Panc1 (cell line): ENCODE results near the gene NCLN. TPM values are rescaled to one million over a fixed set of nuclear protein-coding genes. Genes with fewer than 3 reads are reported as not detected.

Source experiments
- ATAC-seq: fragments of 200-7000 bp; cut with Tn5 transposase; 2 replicates; pipeline ENCODE4 v1.9.1; 2020; ENCODE audit warnings: mild to moderate bottlenecking, moderate library complexity
- BruUV-seq: library from RNA; stranded (reverse); fragments of 400-500 nt; replicated peaks from 2 replicates; lab custom pipeline; 2021; lab: Mats Ljungman, UMichigan
- CTCF ChIA-PET: fragments of 300-600 bp; sonication (Branson Sonifier 250); formaldehyde crosslinking; loops from one replicate; lab custom pipeline; 2022; ENCODE audit warnings: antibody characterized with exemption; lab: Charles Lee
- POLR2A ChIA-PET: fragments of 300-600 bp; sonication (Branson Sonifier 250); formaldehyde crosslinking; loops from one replicate; lab custom pipeline; 2022; ENCODE audit warnings: antibody characterized with exemption; lab: Charles Lee
- DNase-seq: peaks from one replicate; pipeline ENCODE4 v3.0.0-alpha.2; 2010; ENCODE audit warnings: low read depth, low spot score
- H3K27ac ChIP-seq: 2 replicates; pipeline ENCODE4 v1.5.1; 2011; ENCODE audit warnings: mild to moderate bottlenecking, low read length, inconsistent platforms
- H3K27me3 ChIP-seq: fragments of 200-500 bp; sonication (Bioruptor generic); 2 replicates; pipeline ENCODE4 v1.6.0; 2014; ENCODE audit warnings: low read length, inconsistent platforms; ENCODE audit not compliant: control insufficient read depth, insufficient read depth
- H3K36me3 ChIP-seq: fragments of 200-500 bp; sonication (Bioruptor generic); 2 replicates; pipeline ENCODE4 v1.5.1; 2014; ENCODE audit warnings: inconsistent platforms, mild to moderate bottlenecking, low read length, moderate library complexity; ENCODE audit not compliant: control insufficient read depth, insufficient read depth
- H3K4me1 ChIP-seq: 2 replicates; pipeline ENCODE4 v1.5.1; 2011; ENCODE audit warnings: inconsistent platforms, mild to moderate bottlenecking, low read length, moderate library complexity; ENCODE audit not compliant: control insufficient read depth, insufficient read depth
- H3K4me3 ChIP-seq, 2 experiments: 2 replicates each; pipeline ENCODE4 v1.5.1; 2011 to 2012; ENCODE audit warnings: low read depth in 2 of 2, low read length in 2 of 2, mild to moderate bottlenecking in 2 of 2, inconsistent platforms in 1 of 2, moderate library complexity in 1 of 2
- H3K9me3 ChIP-seq: fragments of 200-500 bp; sonication (Bioruptor generic); 2 replicates; pipeline ENCODE4 v1.5.1; 2014; ENCODE audit warnings: low read depth, mild to moderate bottlenecking, inconsistent platforms, low read length, moderate library complexity; ENCODE audit not compliant: control insufficient read depth, insufficient read depth
- POLR2AphosphoS5 ChIP-seq: IDR thresholded peaks from 2 replicates; pipeline ENCODE4 v1.6.1; 2012; ENCODE audit warnings: mild to moderate bottlenecking, low read depth, low read length, moderate library complexity
- SIN3A ChIP-seq: IDR thresholded peaks from 2 replicates; pipeline ENCODE4 v1.6.1; 2012; ENCODE audit warnings: low read depth, mild to moderate bottlenecking, low read length, moderate library complexity, borderline replicate concordance; ENCODE audit not compliant: insufficient read depth
- TCF7L2 ChIP-seq: IDR thresholded peaks from 2 replicates; pipeline ENCODE4 v1.6.1; 2011; ENCODE audit warnings: mild to moderate bottlenecking, low read depth, low read length, inconsistent platforms
- in situ Hi-C: cut with HindIII; loops from 2 replicates; pipeline ENCODE4 v1.10.0; 2016; ENCODE audit warnings: low sequenced_read_pairs, low pct_unique_long_range_greater_than_20kb
- intact Hi-C: fragments of 100-400 bp; cut with micrococcal nuclease; formaldehyde crosslinking; loops from one replicate; pipeline ENCODE4 v1.10.0; 2022; ENCODE audit not compliant: unreplicated experiment
- total RNA-seq: library from RNA; stranded (reverse); gene quantifications from one replicate; pipeline ENCODE4 v1.2.1, GENCODE V29; 2021; ENCODE audit not compliant: unreplicated experiment
- TF ChIP-seq, protein P1 (sequence below), 2 experiments: IDR thresholded peaks; 2 replicates each; pipeline ENCODE4 v1.6.1; 2011 to 2012; ENCODE audit warnings: low read depth in 2 of 2, control low read depth in 1 of 2, low read length in 1 of 2, mild to moderate bottlenecking in 1 of 2, moderate library complexity in 1 of 2; ENCODE audit not compliant: insufficient read depth in 1 of 2
- TF ChIP-seq, protein P2 (sequence below): fragments of 450-650 bp; IDR thresholded peaks from 2 replicates; pipeline ENCODE4 v1.5.1; 2017; ENCODE audit warnings: mild to moderate bottlenecking

NCLN gene
- total RNA-seq, 1 experiment from 2014 or later: 132 TPM

DNA sequence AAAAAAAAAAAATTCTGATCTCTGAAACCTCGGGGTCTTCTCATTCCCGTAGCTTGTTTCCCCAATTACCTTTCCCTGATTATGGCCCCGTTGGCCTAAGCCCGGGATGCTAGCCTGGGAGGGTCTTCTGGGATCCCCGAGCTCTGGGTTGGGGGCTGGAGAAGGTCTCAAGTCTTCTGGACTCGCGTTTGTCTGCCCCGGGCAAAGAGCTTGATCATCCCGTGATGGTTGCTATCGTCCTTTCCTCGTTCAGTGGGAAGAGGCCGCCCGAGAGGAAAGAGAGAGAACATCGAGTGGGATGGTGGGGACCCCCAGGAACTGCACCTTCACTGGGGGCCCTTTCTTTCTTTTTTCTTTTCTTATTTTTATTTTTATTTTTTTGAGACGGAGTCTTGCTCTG lies 47.5 kb upstream of the NCLN start:
- in situ Hi-C loops (no loop called here), intact Hi-C loops (no loop called here)
- CTCF ChIA-PET: no interaction called here
- ATAC-seq (no peak), DNase-seq (no peak)
- Histone ChIP-seq H3K4me3 (no peak overlapping the region), H3K27ac (no peak overlapping the region), H3K4me1 (peaks cover 6% of the 10 kb centered on the region), H3K9me3 (no peaks in the 10 kb centered on the region), H3K27me3 (no peaks in the 10 kb centered on the region), H3K36me3 (no peaks in the 10 kb centered on the region)
- POLR2A ChIA-PET: interaction anchor here (0.7 kb wide), 1 partner anchor 22 kb away, joined by 5 read pairs; no protein-coding TSS in a partner anchor
- TF ChIP-seq, protein P1, sequence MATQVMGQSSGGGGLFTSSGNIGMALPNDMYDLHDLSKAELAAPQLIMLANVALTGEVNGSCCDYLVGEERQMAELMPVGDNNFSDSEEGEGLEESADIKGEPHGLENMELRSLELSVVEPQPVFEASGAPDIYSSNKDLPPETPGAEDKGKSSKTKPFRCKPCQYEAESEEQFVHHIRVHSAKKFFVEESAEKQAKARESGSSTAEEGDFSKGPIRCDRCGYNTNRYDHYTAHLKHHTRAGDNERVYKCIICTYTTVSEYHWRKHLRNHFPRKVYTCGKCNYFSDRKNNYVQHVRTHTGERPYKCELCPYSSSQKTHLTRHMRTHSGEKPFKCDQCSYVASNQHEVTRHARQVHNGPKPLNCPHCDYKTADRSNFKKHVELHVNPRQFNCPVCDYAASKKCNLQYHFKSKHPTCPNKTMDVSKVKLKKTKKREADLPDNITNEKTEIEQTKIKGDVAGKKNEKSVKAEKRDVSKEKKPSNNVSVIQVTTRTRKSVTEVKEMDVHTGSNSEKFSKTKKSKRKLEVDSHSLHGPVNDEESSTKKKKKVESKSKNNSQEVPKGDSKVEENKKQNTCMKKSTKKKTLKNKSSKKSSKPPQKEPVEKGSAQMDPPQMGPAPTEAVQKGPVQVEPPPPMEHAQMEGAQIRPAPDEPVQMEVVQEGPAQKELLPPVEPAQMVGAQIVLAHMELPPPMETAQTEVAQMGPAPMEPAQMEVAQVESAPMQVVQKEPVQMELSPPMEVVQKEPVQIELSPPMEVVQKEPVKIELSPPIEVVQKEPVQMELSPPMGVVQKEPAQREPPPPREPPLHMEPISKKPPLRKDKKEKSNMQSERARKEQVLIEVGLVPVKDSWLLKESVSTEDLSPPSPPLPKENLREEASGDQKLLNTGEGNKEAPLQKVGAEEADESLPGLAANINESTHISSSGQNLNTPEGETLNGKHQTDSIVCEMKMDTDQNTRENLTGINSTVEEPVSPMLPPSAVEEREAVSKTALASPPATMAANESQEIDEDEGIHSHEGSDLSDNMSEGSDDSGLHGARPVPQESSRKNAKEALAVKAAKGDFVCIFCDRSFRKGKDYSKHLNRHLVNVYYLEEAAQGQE (IDR thresholded peaks at IDR 0.05; ENCODE audit: insufficient read depth in 1 of 2, low read depth in 2 of 2, low read length in 1 of 2): no peak
- no peak for TF ChIP-seq SIN3A
- TF ChIP-seq, protein P2, sequence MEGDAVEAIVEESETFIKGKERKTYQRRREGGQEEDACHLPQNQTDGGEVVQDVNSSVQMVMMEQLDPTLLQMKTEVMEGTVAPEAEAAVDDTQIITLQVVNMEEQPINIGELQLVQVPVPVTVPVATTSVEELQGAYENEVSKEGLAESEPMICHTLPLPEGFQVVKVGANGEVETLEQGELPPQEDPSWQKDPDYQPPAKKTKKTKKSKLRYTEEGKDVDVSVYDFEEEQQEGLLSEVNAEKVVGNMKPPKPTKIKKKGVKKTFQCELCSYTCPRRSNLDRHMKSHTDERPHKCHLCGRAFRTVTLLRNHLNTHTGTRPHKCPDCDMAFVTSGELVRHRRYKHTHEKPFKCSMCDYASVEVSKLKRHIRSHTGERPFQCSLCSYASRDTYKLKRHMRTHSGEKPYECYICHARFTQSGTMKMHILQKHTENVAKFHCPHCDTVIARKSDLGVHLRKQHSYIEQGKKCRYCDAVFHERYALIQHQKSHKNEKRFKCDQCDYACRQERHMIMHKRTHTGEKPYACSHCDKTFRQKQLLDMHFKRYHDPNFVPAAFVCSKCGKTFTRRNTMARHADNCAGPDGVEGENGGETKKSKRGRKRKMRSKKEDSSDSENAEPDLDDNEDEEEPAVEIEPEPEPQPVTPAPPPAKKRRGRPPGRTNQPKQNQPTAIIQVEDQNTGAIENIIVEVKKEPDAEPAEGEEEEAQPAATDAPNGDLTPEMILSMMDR: no peak
- no TSS peak for BruUV-seq

DNA sequence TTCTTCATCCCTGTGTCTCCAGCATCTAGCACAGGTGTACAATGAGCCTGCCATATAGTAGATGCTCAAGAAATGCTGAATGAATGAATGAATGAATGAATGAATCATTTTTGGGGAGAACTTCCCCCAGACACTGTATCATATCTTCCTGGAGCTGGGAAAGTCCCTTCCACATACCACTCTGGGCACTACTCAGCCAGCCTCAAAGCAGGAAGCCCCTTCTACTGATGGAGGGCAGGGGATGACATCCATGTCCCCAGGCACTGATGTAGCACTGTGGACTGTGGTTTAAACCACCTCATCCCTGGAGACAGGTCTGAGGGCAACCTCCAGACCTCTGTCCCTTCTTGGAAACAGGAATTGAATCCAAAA lies 45.1 kb upstream of the NCLN start:
- ATAC-seq (no peak), DNase-seq (no peak)
- intact Hi-C loops: no loop called here
- BruUV-seq: no TSS peak
- in situ Hi-C loops: no loop called here
- no peaks in the 10 kb centered on the region for H3K9me3 ChIP-seq
- no peak overlapping the region; the same call in 1 of the 2 replicates for H3K27ac ChIP-seq
- peaks cover 6% of the 10 kb centered on the region for H3K4me1 ChIP-seq
- no peak for TF ChIP-seq TCF7L2
- TF ChIP-seq SIN3A: no peak
- TF ChIP-seq, protein P1 (IDR thresholded peaks at IDR 0.05; ENCODE audit: insufficient read depth in 1 of 2, low read depth in 2 of 2, low read length in 1 of 2): no peak
- no peak for TF ChIP-seq POLR2AphosphoS5
- TF ChIP-seq, protein P2: no peak
- H3K4me3 ChIP-seq: no peak overlapping the region
- no peaks in the 10 kb centered on the region for H3K36me3 ChIP-seq
- H3K27me3 ChIP-seq: no peaks in the 10 kb centered on the region
- ChIA-PET CTCF (interaction anchor here (0.6 kb wide), 1 partner anchor 10 kb away, joined by 3 read pairs; no protein-coding TSS in a partner anchor), POLR2A (interaction anchor here (1.0 kb wide), 1 partner anchor 8 kb away, joined by 5 read pairs; no protein-coding TSS in a partner anchor)
